ENCODE data around the gene MAJIN.

Gene MAJIN

GRCh38 chr11:64947208-64947814 is 24.6 kb downstream of the MAJIN start:
- no peak overlapping the region for H3K4me3 ChIP-seq (ENCODE audit: low read depth, low read length)
- no peak for TF ChIP-seq CTCF (IDR thresholded peaks at IDR 0.05; ENCODE audit: borderline replicate concordance, insufficient read depth, low read depth, low read length)

DNA sequence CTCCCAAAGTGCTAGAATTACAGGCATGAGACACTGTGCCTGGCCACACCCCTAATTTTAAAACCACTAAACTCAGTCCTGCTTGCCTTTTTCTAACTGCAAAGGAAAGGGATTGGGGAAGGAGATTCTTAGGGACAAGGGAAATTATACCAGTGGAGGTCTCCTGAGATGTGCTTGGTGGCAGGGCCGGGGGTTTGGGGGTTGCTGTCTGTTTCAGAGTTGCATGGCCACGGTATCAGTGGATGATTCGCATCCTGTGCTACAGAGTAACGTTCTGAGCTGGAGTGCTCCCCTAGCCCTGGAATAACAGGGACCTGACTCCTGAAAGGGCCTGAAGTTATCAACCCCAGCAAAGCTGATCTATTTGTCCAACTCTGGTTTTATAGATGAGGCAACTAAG is 35.4 kb downstream of the MAJIN start:
- TF ChIP-seq CTCF (IDR thresholded peaks at IDR 0.05; ENCODE audit: borderline replicate concordance, insufficient read depth, low read depth, low read length) = no peak
- H3K4me3 ChIP-seq (ENCODE audit: low read depth, low read length) = no peak overlapping the region

- no peak within 1 kb of the TSS for H3K4me3 ChIP-seq (ENCODE audit: low read depth, low read length)
- TF ChIP-seq CTCF (IDR thresholded peaks at IDR 0.05; ENCODE audit: borderline replicate concordance, insufficient read depth, low read depth, low read length) = no peak
These were observed 36.4 kb downstream of the MAJIN start, which contains the start of gene GPHA2 for GRCh38 chr11:64935359-64936081. Gene GPHA2, minus strand, starts transcription at chr11:64935893. Its CDS starts 433 bp downstream, at chr11:64935460.

DNA sequence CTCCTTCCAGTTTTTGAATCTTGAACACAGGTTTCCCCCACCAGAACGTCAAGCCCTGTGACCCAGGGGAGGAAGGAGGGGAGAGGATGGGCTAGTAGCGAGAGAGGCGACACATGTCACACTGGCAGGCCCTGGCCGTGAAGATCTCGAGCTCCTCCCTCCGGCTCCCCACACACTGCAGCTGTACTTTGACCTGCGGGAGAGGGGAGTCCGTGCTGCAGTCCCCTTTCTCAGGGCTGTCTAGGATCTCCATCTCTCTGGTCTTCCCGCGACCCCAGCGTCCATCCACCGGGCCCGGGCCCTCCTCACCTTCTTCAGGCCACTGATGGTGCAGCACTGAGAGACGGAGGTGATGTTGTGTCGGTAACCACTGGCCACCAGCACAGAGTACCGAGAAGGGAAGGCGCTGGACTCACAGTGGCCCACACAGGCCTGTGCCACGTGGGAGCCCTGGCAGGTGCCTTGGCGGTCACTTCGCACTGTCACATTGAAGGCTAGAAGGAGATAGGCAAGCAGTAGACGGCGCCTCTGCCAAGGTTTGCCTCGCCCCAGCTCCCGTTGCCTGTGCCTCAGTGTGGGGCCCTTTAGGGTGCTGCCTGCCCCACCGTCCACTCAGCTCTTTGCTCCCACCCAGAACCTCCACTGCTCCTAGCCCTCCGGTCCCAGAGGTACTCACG is 37.1 kb downstream of the MAJIN start:
- no peak for TF ChIP-seq CTCF (IDR thresholded peaks at IDR 0.05; ENCODE audit: borderline replicate concordance, insufficient read depth, low read depth, low read length)

DNA sequence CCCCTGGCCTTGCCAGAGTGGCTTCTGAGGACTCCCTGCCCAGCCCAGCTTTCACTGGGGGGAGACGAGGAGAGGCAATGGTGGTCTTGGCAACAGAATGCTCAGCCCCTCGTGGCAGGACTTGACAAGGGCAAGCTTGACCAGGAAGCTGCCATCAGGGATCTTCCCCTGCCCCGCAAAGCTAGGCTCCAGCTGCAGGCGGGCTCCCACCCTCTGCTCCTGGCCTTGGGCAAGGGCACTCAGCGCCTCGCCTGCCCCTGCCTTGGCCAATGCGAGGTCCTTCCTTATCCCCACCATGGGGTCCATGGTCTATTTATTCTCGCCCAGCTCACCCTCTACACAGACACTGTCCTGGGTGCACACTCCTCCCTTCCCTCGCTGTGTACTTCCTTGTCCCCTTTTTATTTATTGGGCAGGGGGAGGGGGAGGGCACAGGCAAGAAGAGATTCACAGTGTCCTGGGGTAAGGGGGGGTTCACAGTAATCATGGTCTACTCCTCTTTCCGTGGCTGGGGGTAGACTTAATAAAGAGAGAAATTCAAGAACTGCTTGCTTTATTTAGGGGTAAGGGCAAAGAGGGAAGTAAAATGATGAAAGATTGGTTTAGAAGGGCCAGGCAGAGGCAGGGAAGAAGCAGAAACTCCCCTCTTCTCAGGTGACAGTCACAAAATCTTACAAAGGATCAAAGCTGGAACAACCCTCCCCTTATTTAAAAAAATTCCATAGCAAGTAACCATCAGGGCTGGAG is 37.8 kb downstream of the MAJIN start:
- H3K4me3 ChIP-seq (ENCODE audit: low read depth, low read length) = no peak overlapping the region
- no peak for TF ChIP-seq CTCF (IDR thresholded peaks at IDR 0.05; ENCODE audit: borderline replicate concordance, insufficient read depth, low read depth, low read length)

More for the DNA sequence above, 37.1 kb downstream of the MAJIN start:
- H3K4me3 ChIP-seq (ENCODE audit: low read depth, low read length) = no peak overlapping the region

DNA sequence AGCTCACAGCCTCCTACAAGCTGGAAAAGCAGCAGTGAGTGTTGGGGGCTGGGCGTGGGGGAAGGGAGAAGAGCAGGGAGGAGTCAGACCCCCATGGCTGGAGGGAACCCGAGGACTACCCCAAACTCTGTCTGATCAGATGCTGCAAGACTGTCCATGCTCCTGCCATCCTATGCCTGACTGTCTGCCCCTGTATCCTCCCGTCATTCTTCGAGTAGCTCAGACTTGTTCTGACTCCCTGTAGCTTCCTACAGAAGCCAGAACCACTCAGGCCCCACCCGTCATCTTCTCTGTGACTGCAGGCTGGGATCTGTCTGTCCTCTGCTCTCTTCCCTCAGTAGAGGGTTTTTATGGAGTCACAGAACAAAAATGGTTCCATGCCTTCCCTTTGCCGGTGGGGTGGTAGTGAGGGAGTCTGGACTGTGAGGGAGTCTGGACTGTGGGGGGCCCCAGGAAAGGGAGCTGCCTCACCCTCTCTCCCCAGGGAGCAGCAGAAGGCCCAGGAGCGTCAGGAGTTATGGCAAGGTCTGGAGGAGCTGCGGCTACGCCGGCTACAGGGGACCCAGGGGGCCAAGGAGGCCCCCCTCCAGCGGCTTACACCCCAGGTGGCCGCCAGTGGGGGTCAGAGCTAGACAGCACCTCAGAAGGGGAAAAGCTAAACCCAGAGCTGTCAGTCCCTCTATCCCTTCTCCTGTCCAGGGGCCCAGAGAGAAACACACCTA is 38.5 kb downstream of the MAJIN start:
- H3K4me3 ChIP-seq (ENCODE audit: low read depth, low read length) = no peak overlapping the region
- TF ChIP-seq CTCF (IDR thresholded peaks at IDR 0.05; ENCODE audit: borderline replicate concordance, insufficient read depth, low read depth, low read length) = no peak
